Upper lobe of right lung (tissue), 1 donor: ENCODE data around the gene TEX53. TPM values are rescaled to one million over a fixed set of nuclear protein-coding genes. Genes with fewer than 3 reads are reported as not detected.

ENCODE experiments used
- ATAC-seq: fragments of 200-7000 bp; cut with Tn5 transposase; one replicate; pipeline ENCODE4 v1.9.1; 2020; ENCODE audit warnings: mild to moderate bottlenecking, moderate library complexity
- DNase-seq: peaks from one replicate; pipeline ENCODE4 v3.0.0-alpha.2; 2020
- H3K27ac ChIP-seq: fragments of 200-600 bp; one replicate; pipeline ENCODE4 v1.8.0; 2022
- H3K27me3 ChIP-seq: fragments of 200-600 bp; one replicate; pipeline ENCODE4 v1.8.0; 2022; ENCODE audit warnings: mild to moderate bottlenecking
- H3K36me3 ChIP-seq: fragments of 200-600 bp; one replicate; pipeline ENCODE4 v1.8.0; 2022
- H3K4me1 ChIP-seq: fragments of 200-600 bp; one replicate; pipeline ENCODE4 v1.8.0; 2022
- H3K4me3 ChIP-seq: fragments of 200-600 bp; one replicate; pipeline ENCODE4 v1.8.0; 2022; ENCODE audit warnings: mild to moderate bottlenecking
- H3K9me3 ChIP-seq: fragments of 200-600 bp; one replicate; pipeline ENCODE4 v1.8.0; 2022
- intact Hi-C: fragments of 100-400 bp; cut with DNase I; formaldehyde crosslinking; loops from one replicate; pipeline ENCODE4 v1.11.0; 2022
- total RNA-seq: library from RNA; stranded (reverse); fragmentation: NEBNext Ultra II Directional; extraction: Animal tissue kit (Norgen Biotek cat#: 25700); gene quantifications from one replicate; pipeline ENCODE4 v1.2.1, GENCODE V29; 2021
- TF ChIP-seq, protein P1 (sequence below): fragments of 200-600 bp; IDR thresholded peaks from one replicate; pipeline ENCODE4 v1.8.0; 2022; ENCODE audit warnings: antibody characterized with exemption
- donor health status: DM: no; HTN: yes; CAD: no; lungs with severe emphysema.

The TEX53 gene
- total RNA-seq, 1 donor from 2014 or later = not detected

DNA sequence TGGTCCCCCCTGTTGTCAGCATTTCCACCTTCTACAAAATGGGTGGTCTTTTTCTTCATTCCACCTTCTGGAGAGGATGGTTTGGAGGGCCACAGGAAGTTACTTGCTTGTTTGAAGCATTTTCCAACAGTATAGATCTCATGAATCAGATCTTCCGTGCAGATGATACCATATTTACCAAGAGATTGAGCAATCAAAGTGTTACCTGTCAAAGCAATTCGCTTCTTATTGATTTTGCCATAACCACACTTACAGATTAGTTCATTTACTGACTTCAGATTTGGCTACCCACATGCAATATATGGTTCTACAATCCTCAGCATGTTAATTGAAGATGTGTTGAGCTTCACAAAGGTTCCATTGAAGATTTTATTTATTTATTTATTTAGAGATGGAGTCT lies 38.3 kb upstream of the TEX53 start:
- TF ChIP-seq, protein P1, sequence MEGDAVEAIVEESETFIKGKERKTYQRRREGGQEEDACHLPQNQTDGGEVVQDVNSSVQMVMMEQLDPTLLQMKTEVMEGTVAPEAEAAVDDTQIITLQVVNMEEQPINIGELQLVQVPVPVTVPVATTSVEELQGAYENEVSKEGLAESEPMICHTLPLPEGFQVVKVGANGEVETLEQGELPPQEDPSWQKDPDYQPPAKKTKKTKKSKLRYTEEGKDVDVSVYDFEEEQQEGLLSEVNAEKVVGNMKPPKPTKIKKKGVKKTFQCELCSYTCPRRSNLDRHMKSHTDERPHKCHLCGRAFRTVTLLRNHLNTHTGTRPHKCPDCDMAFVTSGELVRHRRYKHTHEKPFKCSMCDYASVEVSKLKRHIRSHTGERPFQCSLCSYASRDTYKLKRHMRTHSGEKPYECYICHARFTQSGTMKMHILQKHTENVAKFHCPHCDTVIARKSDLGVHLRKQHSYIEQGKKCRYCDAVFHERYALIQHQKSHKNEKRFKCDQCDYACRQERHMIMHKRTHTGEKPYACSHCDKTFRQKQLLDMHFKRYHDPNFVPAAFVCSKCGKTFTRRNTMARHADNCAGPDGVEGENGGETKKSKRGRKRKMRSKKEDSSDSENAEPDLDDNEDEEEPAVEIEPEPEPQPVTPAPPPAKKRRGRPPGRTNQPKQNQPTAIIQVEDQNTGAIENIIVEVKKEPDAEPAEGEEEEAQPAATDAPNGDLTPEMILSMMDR = no peak
- Histone ChIP-seq H3K4me1 (no peaks in the 10 kb centered on the region), H3K27me3 (no peaks in the 10 kb centered on the region), H3K4me3 (no peak overlapping the region), H3K9me3 (no peaks in the 10 kb centered on the region), H3K36me3 (no peaks in the 10 kb centered on the region), H3K27ac (no peak overlapping the region)
- intact Hi-C loops = no loop called here
- DNase-seq = no peak
- ATAC-seq = no peak

DNA sequence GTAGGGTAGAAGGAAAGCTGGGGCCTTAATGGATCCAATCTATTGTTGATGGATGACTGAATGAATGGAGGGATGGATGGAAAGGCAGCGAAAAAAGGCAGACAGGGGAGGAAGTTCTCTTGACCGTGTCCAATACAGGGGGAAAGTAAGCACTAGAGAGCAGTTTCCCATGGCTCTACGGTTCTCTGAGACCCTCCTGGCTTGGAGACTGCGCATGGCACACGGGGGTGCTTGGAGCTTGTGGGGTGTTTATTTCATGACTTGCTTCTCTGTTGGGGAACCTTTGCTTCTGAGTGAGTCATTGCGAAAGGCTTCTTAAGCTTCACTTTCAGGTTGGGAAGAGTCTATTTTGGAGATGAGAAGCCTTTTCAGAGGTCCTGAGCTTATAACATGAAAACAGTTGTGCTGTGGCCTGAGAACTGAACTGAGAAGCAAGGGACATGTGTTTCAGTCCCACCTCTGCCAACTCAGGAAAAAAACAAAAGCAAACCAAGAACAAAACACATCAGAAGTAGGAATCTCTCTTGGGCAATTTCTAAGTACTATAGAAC lies 37.2 kb upstream of the TEX53 start:
- H3K4me1 ChIP-seq = no peaks in the 10 kb centered on the region
- no peaks in the 10 kb centered on the region for H3K9me3 ChIP-seq
- TF ChIP-seq, protein P1 = no peak
- H3K27me3 ChIP-seq = no peaks in the 10 kb centered on the region
- intact Hi-C loops = no loop called here
- no peak for ATAC-seq
- DNase-seq = no peak
- no peak overlapping the region for H3K27ac ChIP-seq
- H3K36me3 ChIP-seq = no peaks in the 10 kb centered on the region
- no peak overlapping the region for H3K4me3 ChIP-seq

DNA sequence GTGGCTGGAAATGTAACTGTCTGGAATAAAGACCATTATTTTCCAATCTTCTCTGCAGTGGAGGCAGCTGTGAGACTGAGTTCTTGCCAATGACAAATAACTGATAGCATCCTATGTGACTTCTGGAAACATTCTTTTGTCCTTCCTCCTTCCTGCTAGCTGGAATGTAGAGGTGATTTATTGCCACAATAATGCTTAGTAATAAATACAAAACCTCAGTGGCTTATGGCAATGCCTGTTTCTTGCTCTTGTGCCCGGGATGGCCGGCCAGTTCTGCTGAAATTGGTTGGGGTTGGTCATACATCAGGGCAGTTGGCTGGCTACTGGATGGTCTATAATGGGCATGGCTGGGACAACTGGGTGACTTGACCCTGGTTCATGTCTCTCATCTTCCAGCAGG lies 36.5 kb upstream of the TEX53 start:
- TF ChIP-seq, protein P1 = no peak
- no peak for ATAC-seq

DNA sequence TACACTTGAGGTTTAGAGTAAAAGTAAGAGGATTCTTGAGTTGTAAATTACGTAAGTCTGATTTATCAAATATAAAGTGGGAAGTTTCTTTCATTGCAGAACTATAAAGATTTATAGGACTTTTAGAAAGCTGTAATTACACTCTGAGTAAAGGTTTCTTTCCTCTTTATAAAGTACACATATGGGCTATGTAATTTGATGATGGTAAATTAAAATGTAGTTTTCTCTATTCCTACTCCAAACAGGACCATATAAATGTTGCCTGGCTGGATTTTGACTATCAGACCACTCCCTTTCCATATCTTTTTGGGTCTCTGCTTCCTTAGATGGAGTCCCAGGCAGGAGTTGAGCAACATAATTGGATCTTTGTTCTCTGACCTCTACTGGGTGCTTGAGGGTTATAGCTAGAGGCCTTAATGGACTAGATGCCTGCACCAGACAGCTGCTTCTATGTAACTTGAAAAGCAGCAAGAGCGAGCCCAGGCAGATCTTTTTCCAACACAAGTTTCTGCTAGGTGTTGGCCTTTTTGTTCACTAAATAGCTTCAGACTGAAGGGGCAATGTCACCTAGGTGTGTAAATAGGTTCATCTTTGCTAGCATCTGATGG lies 35.7 kb upstream of the TEX53 start:
- no peak overlapping the region for H3K27ac ChIP-seq
- intact Hi-C loops = no loop called here
- no peak for ATAC-seq
- H3K9me3 ChIP-seq = no peaks in the 10 kb centered on the region
- no peak overlapping the region for H3K4me3 ChIP-seq
- H3K36me3 ChIP-seq = no peaks in the 10 kb centered on the region
- DNase-seq = no peak
- no peaks in the 10 kb centered on the region for H3K27me3 ChIP-seq
- no peaks in the 10 kb centered on the region for H3K4me1 ChIP-seq
- TF ChIP-seq, protein P1 = no peak

More for the DNA sequence above, 36.5 kb upstream of the TEX53 start:
- no peaks in the 10 kb centered on the region for H3K36me3 ChIP-seq
- intact Hi-C loops = no loop called here
- H3K27me3 ChIP-seq = no peaks in the 10 kb centered on the region
- H3K9me3 ChIP-seq = no peaks in the 10 kb centered on the region
- H3K4me3 ChIP-seq = no peak overlapping the region
- DNase-seq = no peak
- no peak overlapping the region for H3K27ac ChIP-seq
- H3K4me1 ChIP-seq = no peaks in the 10 kb centered on the region

DNA sequence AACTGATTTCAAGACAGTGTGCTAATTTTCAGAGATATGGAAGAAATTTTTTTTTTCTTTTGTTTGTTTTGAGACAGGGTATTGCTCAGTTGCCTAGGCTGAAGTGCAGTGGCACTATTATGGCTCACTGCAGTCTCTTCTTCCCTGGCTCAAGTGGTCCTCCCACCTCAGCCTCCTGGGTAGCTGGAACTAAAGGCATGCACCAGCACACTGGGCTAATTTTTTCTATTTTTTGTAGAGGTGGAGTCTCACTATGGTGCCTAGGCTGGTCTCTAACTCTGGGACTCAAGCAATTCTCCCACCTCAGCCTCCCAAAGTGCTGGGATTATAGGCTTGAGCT lies 34.3 kb upstream of the TEX53 start:
- DNase-seq (no peak), ATAC-seq (no peak)
- Histone ChIP-seq H3K9me3 (no peaks in the 10 kb centered on the region), H3K4me1 (no peaks in the 10 kb centered on the region), H3K27ac (no peak overlapping the region), H3K36me3 (no peaks in the 10 kb centered on the region), H3K27me3 (no peaks in the 10 kb centered on the region), H3K4me3 (no peak overlapping the region)
- intact Hi-C loops = no loop called here
- TF ChIP-seq, protein P1 = no peak
